ENCODE measurements around the gene SAP130. TPM values are rescaled to one million over a fixed set of nuclear protein-coding genes. Genes with fewer than 3 reads are reported as not detected.

Gene SAP130
- total and polyA plus RNA-seq, 5 donors from 2014 or later: 4.8 to 38.0 (median 7.3) TPM

- Mint-ChIP-seq H3K27me3 (peaks cover 22% of the 10 kb centered on the region), H3K9me3 (peaks cover 0 to 51% (median 14%) of the 10 kb centered on the region in 7 donors), H3K4me1 (no peaks in the 10 kb centered on the region), H3K27ac (no peak overlapping the region), H3K36me3 (peaks cover 15% of the 10 kb centered on the region), H3K4me3 (no peak overlapping the region)
- no peak for ATAC-seq (ENCODE audit: low read depth in 2 of 2)
- no peaks in the 10 kb centered on the region for H3K4me1 ChIP-seq (ENCODE audit: control insufficient read depth, insufficient read depth, low read length, poor library complexity, severe bottlenecking)
- peaks cover 4% of the 10 kb centered on the region for H3K27me3 ChIP-seq (ENCODE audit: control insufficient read depth, insufficient read depth, low read length)
- H3K9me3 ChIP-seq (ENCODE audit: control insufficient read depth in 2 of 2, low read length in 2 of 2): peaks cover 29 to 39% of the 10 kb centered on the region in 2 experiments
- H3K36me3 ChIP-seq (ENCODE audit: control insufficient read depth, insufficient read depth, low read length): no peaks in the 10 kb centered on the region
- no peak overlapping the region for H3K27ac ChIP-seq (ENCODE audit: insufficient read depth, low read length, poor library complexity, severe bottlenecking)
- no peak overlapping the region for H3K4me3 ChIP-seq (ENCODE audit: low read depth, low read length)
- no peak for DNase-seq
These were observed 10.6 kb upstream of the SAP130 start for GRCh38 chr2:128038411-128038810.

- DNase-seq: no peak
- no peak for ATAC-seq (ENCODE audit: low read depth in 2 of 2)
- no peaks in the 10 kb centered on the region for H3K4me1 Mint-ChIP-seq
- peaks cover 18% of the 10 kb centered on the region for H3K36me3 Mint-ChIP-seq
- H3K9me3 ChIP-seq (ENCODE audit: control insufficient read depth in 2 of 2, low read length in 2 of 2): peaks cover 27 to 32% of the 10 kb centered on the region in 2 experiments
- H3K4me3 Mint-ChIP-seq: no peak overlapping the region
- no peak overlapping the region for H3K27ac Mint-ChIP-seq
- H3K4me3 ChIP-seq (ENCODE audit: low read depth, low read length): no peak overlapping the region
- peaks cover 22% of the 10 kb centered on the region for H3K27me3 Mint-ChIP-seq
- no peak overlapping the region for H3K27ac ChIP-seq (ENCODE audit: insufficient read depth, low read length, poor library complexity, severe bottlenecking)
- H3K4me1 ChIP-seq (ENCODE audit: control insufficient read depth, insufficient read depth, low read length, poor library complexity, severe bottlenecking): no peaks in the 10 kb centered on the region
- no peaks in the 10 kb centered on the region for H3K36me3 ChIP-seq (ENCODE audit: control insufficient read depth, insufficient read depth, low read length)
- H3K27me3 ChIP-seq (ENCODE audit: control insufficient read depth, insufficient read depth, low read length): peaks cover 4% of the 10 kb centered on the region
- H3K9me3 Mint-ChIP-seq: peaks cover 5 to 49% (median 14%) of the 10 kb centered on the region in 7 donors
These were observed 9.8 kb upstream of the SAP130 start for GRCh38 chr2:128037649-128038048.

DNA sequence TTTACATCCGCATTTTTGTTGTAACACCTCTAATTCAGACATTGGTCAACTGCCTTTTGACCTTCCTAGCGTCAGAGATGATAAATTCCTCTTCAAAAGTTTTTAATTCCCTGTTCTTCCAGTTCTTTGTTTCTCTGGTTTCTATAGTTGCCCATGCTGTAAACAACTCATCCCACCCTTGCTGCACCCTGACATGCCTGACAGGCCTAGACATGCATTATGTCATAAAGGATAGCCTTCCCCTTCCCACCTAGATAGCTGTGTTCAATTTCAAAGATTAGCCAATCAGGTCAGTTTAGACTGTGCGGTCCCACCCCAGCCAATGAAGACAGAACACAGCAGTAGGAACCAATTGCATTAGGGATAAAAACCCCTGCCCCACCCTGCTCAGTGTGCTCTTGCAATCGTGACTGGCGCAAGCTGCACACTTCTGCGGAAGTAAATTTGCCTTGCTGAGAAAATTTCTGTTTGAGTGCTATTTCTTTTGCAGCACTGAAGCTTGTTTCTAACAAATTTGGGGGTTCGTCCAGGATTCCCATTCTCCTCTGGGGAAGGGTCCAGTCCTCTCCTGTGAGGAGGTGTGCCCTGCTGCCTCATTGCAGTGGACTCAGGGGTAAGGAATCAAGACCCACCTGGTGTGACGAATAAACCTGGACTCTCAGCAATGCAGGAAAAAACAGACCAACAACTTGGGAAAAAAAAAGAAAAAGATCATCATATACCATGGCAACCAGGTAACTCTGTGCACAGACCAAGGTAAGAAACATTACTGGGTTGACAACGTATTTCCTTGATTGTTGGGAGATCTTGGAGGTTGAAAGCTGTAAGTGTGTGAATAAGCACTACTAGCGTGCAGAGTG is 9.1 kb upstream of the SAP130 start:
- ATAC-seq (ENCODE audit: low read depth in 2 of 2) (no peak), DNase-seq (no peak)
- Mint-ChIP-seq H3K27ac (no peak overlapping the region), H3K27me3 (peaks cover 22% of the 10 kb centered on the region), H3K4me1 (no peaks in the 10 kb centered on the region), H3K9me3 (peaks cover 3 to 48% (median 14%) of the 10 kb centered on the region in 7 donors), H3K4me3 (no peak overlapping the region), H3K36me3 (peaks cover 18% of the 10 kb centered on the region)
- H3K4me1 ChIP-seq (ENCODE audit: control insufficient read depth, insufficient read depth, low read length, poor library complexity, severe bottlenecking): no peaks in the 10 kb centered on the region
- no peaks in the 10 kb centered on the region for H3K36me3 ChIP-seq (ENCODE audit: control insufficient read depth, insufficient read depth, low read length)
- no peak overlapping the region for H3K4me3 ChIP-seq (ENCODE audit: low read depth, low read length)
- no peak overlapping the region for H3K27ac ChIP-seq (ENCODE audit: insufficient read depth, low read length, poor library complexity, severe bottlenecking)
- H3K27me3 ChIP-seq (ENCODE audit: control insufficient read depth, insufficient read depth, low read length): peaks cover 4% of the 10 kb centered on the region
- peaks cover 25 to 30% of the 10 kb centered on the region in 2 experiments for H3K9me3 ChIP-seq (ENCODE audit: control insufficient read depth in 2 of 2, low read length in 2 of 2)

- ATAC-seq (ENCODE audit: low read depth in 2 of 2): no peak
- Histone ChIP-seq H3K9me3 (ENCODE audit: control insufficient read depth in 2 of 2, low read length in 2 of 2) (peaks cover 10 to 17% of the 10 kb centered on the region in 2 experiments), H3K4me3 (ENCODE audit: low read depth, low read length) (no peak overlapping the region), H3K36me3 (ENCODE audit: control insufficient read depth, insufficient read depth, low read length) (no peaks in the 10 kb centered on the region), H3K27me3 (ENCODE audit: control insufficient read depth, insufficient read depth, low read length) (no peaks in the 10 kb centered on the region), H3K27ac (ENCODE audit: insufficient read depth, low read length, poor library complexity, severe bottlenecking) (no peak overlapping the region), H3K4me1 (ENCODE audit: control insufficient read depth, insufficient read depth, low read length, poor library complexity, severe bottlenecking) (peaks cover 5% of the 10 kb centered on the region)
- Mint-ChIP-seq H3K36me3 (peaks cover 9% of the 10 kb centered on the region), H3K4me1 (peaks cover 0 to 9% (median 3%) of the 10 kb centered on the region in 4 donors), H3K9me3 (peaks cover 0 to 20% (median 6%) of the 10 kb centered on the region in 7 donors), H3K4me3 (no peak overlapping the region), H3K27ac (peak overlapping the region in 1 of 3 donors; percentile 42), H3K27me3 (peaks cover 6% of the 10 kb centered on the region)
- no peak for DNase-seq
These were observed 4.2 kb upstream of the SAP130 start for GRCh38 chr2:128032092-128032491.

GRCh38 chr2:128028668-128029054 is 802 bp upstream of the SAP130 start:
- H3K4me1 ChIP-seq (ENCODE audit: control insufficient read depth, insufficient read depth, low read length, poor library complexity, severe bottlenecking): peaks cover 14% of the 10 kb centered on the region
- peaks cover 0 to 7% of the 10 kb centered on the region in 2 experiments for H3K9me3 ChIP-seq (ENCODE audit: control insufficient read depth in 2 of 2, low read length in 2 of 2)
- H3K4me3 Mint-ChIP-seq: peak overlapping the region; percentile 88 to 100 (median 92)
- peaks cover 6 to 25% (median 14%) of the 10 kb centered on the region in 4 donors for H3K4me1 Mint-ChIP-seq
- no peaks in the 10 kb centered on the region for H3K27me3 ChIP-seq (ENCODE audit: control insufficient read depth, insufficient read depth, low read length)
- no peaks in the 10 kb centered on the region for H3K27me3 Mint-ChIP-seq
- peak overlapping the region; percentile 77 to 93 (median 87) for H3K27ac Mint-ChIP-seq
- peak overlapping the region; percentile 63 for H3K4me3 ChIP-seq (ENCODE audit: low read depth, low read length)
- ATAC-seq (ENCODE audit: low read depth in 2 of 2) (no peak), DNase-seq (no peak)
- no peaks in the 10 kb centered on the region for H3K36me3 ChIP-seq (ENCODE audit: control insufficient read depth, insufficient read depth, low read length)
- H3K9me3 Mint-ChIP-seq: peaks cover 0 to 10% (median 4%) of the 10 kb centered on the region in 7 donors
- peaks cover 4% of the 10 kb centered on the region for H3K36me3 Mint-ChIP-seq
- peak overlapping the region; percentile 92 for H3K27ac ChIP-seq (ENCODE audit: insufficient read depth, low read length, poor library complexity, severe bottlenecking)

GRCh38 chr2:128027278-128027800 is 520 bp downstream of the SAP130 start:
- Mint-ChIP-seq H3K27ac (peak overlapping the region in 1 of 3 donors; percentile 93), H3K36me3 (no peaks in the 10 kb centered on the region), H3K4me1 (peaks cover 6 to 25% (median 17%) of the 10 kb centered on the region in 4 donors), H3K4me3 (peak overlapping the region; percentile 89 to 100 (median 96)), H3K27me3 (no peaks in the 10 kb centered on the region), H3K9me3 (peaks cover 0 to 4% (median 0%) of the 10 kb centered on the region in 7 donors)
- H3K4me1 ChIP-seq (ENCODE audit: control insufficient read depth, insufficient read depth, low read length, poor library complexity, severe bottlenecking): peaks cover 14% of the 10 kb centered on the region
- peak; percentile 98 to 100 (median 99) for DNase-seq
- H3K4me3 ChIP-seq (ENCODE audit: low read depth, low read length): no peak overlapping the region
- H3K27me3 ChIP-seq (ENCODE audit: control insufficient read depth, insufficient read depth, low read length): no peaks in the 10 kb centered on the region
- H3K9me3 ChIP-seq (ENCODE audit: control insufficient read depth in 2 of 2, low read length in 2 of 2): peaks cover 0 to 3% of the 10 kb centered on the region in 2 experiments
- H3K36me3 ChIP-seq (ENCODE audit: control insufficient read depth, insufficient read depth, low read length): no peaks in the 10 kb centered on the region
- peak; percentile 86 to 90 for ATAC-seq (ENCODE audit: low read depth in 2 of 2)
- peak overlapping the region; percentile 92 for H3K27ac ChIP-seq (ENCODE audit: insufficient read depth, low read length, poor library complexity, severe bottlenecking)

DNA sequence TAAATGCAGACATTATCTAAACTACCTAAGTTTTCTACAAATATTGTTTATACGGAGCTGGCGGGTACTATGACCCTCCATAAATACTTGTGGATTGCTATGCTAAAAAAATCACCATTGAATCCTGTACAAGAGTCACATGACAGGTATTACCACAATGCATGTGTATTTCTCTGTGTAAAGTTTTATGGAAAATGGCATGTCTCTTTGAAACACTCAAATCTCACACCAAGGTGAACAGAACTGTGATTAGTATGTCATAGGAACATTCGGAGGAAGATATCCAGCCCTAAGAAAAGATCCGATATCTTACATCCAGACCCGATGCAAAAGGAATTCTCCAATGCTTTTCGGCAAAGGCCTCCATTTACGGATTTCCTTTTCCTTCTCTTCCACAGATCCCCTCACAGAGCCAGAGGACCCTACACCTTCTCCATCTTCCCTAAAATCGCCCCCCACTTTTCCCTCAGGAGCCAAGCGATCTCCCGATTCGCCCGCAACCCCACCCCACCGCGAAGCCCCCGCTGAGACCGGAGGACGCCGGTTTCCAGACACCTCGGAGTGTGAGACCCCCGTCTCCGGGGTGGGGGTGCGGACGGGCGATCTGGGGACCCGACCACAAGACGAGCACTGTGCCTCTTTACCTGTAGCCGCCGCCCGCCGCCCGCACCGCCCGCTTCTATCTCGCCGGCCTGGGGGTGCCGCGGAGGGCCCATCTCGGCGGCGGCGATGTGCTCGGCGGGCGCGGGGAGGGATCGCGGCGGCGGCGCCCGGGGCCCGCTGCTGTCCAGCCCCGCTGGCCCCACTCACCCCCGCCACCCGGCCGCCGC is 1.2 kb downstream of the SAP130 start:
- peak overlapping the region; percentile 68 to 95 (median 93) for H3K27ac Mint-ChIP-seq
- no peak for ATAC-seq (ENCODE audit: low read depth in 2 of 2)

More for the DNA sequence above, 1.2 kb downstream of the SAP130 start:
- DNase-seq: peak in 1 of 3 donors; percentile 11
- H3K9me3 ChIP-seq (ENCODE audit: control insufficient read depth in 2 of 2, low read length in 2 of 2): no peaks in the 10 kb centered on the region
- H3K4me1 ChIP-seq (ENCODE audit: control insufficient read depth, insufficient read depth, low read length, poor library complexity, severe bottlenecking): peaks cover 14% of the 10 kb centered on the region
- Mint-ChIP-seq H3K9me3 (peaks cover 0 to 2% (median 0%) of the 10 kb centered on the region in 7 donors), H3K36me3 (peaks cover 6% of the 10 kb centered on the region), H3K27me3 (no peaks in the 10 kb centered on the region), H3K4me1 (peaks cover 6 to 25% (median 20%) of the 10 kb centered on the region in 4 donors), H3K4me3 (peak overlapping the region; percentile 93 to 100 (median 96))
- no peaks in the 10 kb centered on the region for H3K27me3 ChIP-seq (ENCODE audit: control insufficient read depth, insufficient read depth, low read length)
- H3K36me3 ChIP-seq (ENCODE audit: control insufficient read depth, insufficient read depth, low read length): peaks cover 4% of the 10 kb centered on the region
- peak overlapping the region; percentile 67 for H3K27ac ChIP-seq (ENCODE audit: insufficient read depth, low read length, poor library complexity, severe bottlenecking)
- peak overlapping the region; percentile 71 for H3K4me3 ChIP-seq (ENCODE audit: low read depth, low read length)
